ENCODE data around the gene CCDC85C. TPM values are rescaled to one million over a fixed set of nuclear protein-coding genes. Genes with fewer than 3 reads are reported as not detected.

The CCDC85C gene
- total and polyA plus RNA-seq, 10 donors: 1.6 to 12.4 (median 8.1) TPM

GRCh38 chr14:99578541-99579101 is 25.4 kb downstream of the CCDC85C start:
- TF ChIP-seq POLR2A (IDR thresholded peaks at IDR 0.05) (no peak), POLR2AphosphoS5 (IDR thresholded peaks at IDR 0.05) (peak in 1 of 3 donors; percentile 22), CTCF (IDR thresholded peaks at IDR 0.05 in 8 of 11, conservative IDR thresholded peaks at IDR 0.05 in 3 of 11) (no peak)
- Histone ChIP-seq H3K4me3 (no peak overlapping the region), H3K36me3 (no peaks in the 10 kb centered on the region), H3K9me3 (no peaks in the 10 kb centered on the region), H3K27ac (no peak overlapping the region), H3K27me3 (replicated peaks in 1 of 7) (no peaks in the 10 kb centered on the region), H3K4me1 (peaks cover 0 to 53% (median 24%) of the 10 kb centered on the region in 6 donors)
- DNase-seq: no peak
- 73 to 82% (median 76%) methylated on average over 12 of the region's 12 CpGs for WGBS, 5 donors
- intact Hi-C loops (cut with DNase I; ENCODE audit: low total_unique reads): no loop called here

- H3K27me3 ChIP-seq (replicated peaks in 1 of 7): no peaks in the 10 kb centered on the region
- intact Hi-C loops (cut with DNase I; ENCODE audit: low total_unique reads): no loop called here
- H3K36me3 ChIP-seq: no peaks in the 10 kb centered on the region
- H3K9me3 ChIP-seq: no peaks in the 10 kb centered on the region
- WGBS, 5 donors: 85 to 93% (median 88%) methylated on average over 21 to 26 of the region's 26 CpGs
- DNase-seq: no peak
- peaks cover 3 to 65% (median 31%) of the 10 kb centered on the region in 6 donors for H3K4me1 ChIP-seq
- H3K27ac ChIP-seq: no peak overlapping the region
- TF ChIP-seq POLR2A (IDR thresholded peaks at IDR 0.05) (no peak), CTCF (IDR thresholded peaks at IDR 0.05 in 8 of 11, conservative IDR thresholded peaks at IDR 0.05 in 3 of 11) (no peak), POLR2AphosphoS5 (IDR thresholded peaks at IDR 0.05) (no peak)
- no peak overlapping the region for H3K4me3 ChIP-seq
Observed at GRCh38 chr14:99576761-99577705, 27.0 kb downstream of the CCDC85C start.

- 63 to 89% (median 86%) methylated on average over 4 to 5 of the region's 5 CpGs for WGBS, 5 donors
Observed at GRCh38 chr14:99576304-99576703, 27.7 kb downstream of the CCDC85C start.

More at GRCh38 chr14:99576304-99576703, 27.7 kb downstream of the CCDC85C start:
- Histone ChIP-seq H3K36me3 (no peaks in the 10 kb centered on the region), H3K4me3 (no peak overlapping the region), H3K4me1 (peaks cover 3 to 63% (median 31%) of the 10 kb centered on the region in 6 donors), H3K9me3 (no peaks in the 10 kb centered on the region), H3K27ac (no peak overlapping the region), H3K27me3 (replicated peaks in 1 of 7) (no peaks in the 10 kb centered on the region)
- DNase-seq: no peak
- TF ChIP-seq CTCF (IDR thresholded peaks at IDR 0.05 in 8 of 11, conservative IDR thresholded peaks at IDR 0.05 in 3 of 11) (no peak), POLR2A (IDR thresholded peaks at IDR 0.05) (no peak), POLR2AphosphoS5 (IDR thresholded peaks at IDR 0.05) (no peak)
- intact Hi-C loops (cut with DNase I; ENCODE audit: low total_unique reads): no loop called here

All from spleen (tissue), 11 donors.